Endothelial cell (in vitro differentiated cells): ENCODE measurements around the gene ANKRD36. TPM values are rescaled to one million over a fixed set of nuclear protein-coding genes. Genes with fewer than 3 reads are reported as not detected.
"Not testable (repeated sequence)": the region's sequence is repeated elsewhere in the genome, so short reads cannot be mapped to it uniquely, and the experiment has no call there.

Experiments used
- DNase-seq: peaks from one replicate; pipeline ENCODE4 v3.0.0; 2021; ENCODE audit warnings: low spot score
- H3K27ac Mint-ChIP-seq: one replicate; pipeline ENCODE4 v1.8.0; 2021; ENCODE audit warnings: mixed read lengths, inconsistent platforms; ENCODE audit not compliant: unreplicated experiment
- H3K27me3 Mint-ChIP-seq: one replicate; pipeline ENCODE4 v1.8.0; 2021; ENCODE audit warnings: mild to moderate bottlenecking, moderate library complexity, mixed read lengths, inconsistent platforms; ENCODE audit not compliant: unreplicated experiment
- H3K36me3 Mint-ChIP-seq: one replicate; pipeline ENCODE4 v1.8.0; 2021; ENCODE audit warnings: mild to moderate bottlenecking, low read depth, mixed read lengths, inconsistent platforms; ENCODE audit not compliant: unreplicated experiment
- H3K4me1 Mint-ChIP-seq: one replicate; pipeline ENCODE4 v1.8.0; 2021; ENCODE audit warnings: mild to moderate bottlenecking, mixed read lengths, inconsistent platforms; ENCODE audit not compliant: unreplicated experiment
- H3K4me3 Mint-ChIP-seq: one replicate; pipeline ENCODE4 v1.8.0; 2021; ENCODE audit warnings: mild to moderate bottlenecking, mixed read lengths, inconsistent platforms; ENCODE audit not compliant: unreplicated experiment
- H3K9me3 Mint-ChIP-seq: one replicate; pipeline ENCODE4 v1.8.0; 2021; ENCODE audit warnings: mixed read lengths, inconsistent platforms; ENCODE audit not compliant: unreplicated experiment
- total RNA-seq: library from RNA; stranded (reverse); fragmentation: NEBNext Ultra II Directional; extraction: Animal tissue kit (Norgen Biotek cat#: 25700); gene quantifications from one replicate; pipeline ENCODE4 v1.2.1, GENCODE V29; 2021; ENCODE audit not compliant: unreplicated experiment
- TF ChIP-seq, protein P1 (sequence below): fragments of 200-600 bp; sonication (generic); IDR thresholded peaks from one replicate; pipeline ENCODE4 v1.5.0; 2021; ENCODE audit warnings: antibody characterized with exemption; ENCODE audit not compliant: unreplicated experiment

Gene ANKRD36
- total RNA-seq, 1 donor from 2014 or later: 28.2 TPM

DNA sequence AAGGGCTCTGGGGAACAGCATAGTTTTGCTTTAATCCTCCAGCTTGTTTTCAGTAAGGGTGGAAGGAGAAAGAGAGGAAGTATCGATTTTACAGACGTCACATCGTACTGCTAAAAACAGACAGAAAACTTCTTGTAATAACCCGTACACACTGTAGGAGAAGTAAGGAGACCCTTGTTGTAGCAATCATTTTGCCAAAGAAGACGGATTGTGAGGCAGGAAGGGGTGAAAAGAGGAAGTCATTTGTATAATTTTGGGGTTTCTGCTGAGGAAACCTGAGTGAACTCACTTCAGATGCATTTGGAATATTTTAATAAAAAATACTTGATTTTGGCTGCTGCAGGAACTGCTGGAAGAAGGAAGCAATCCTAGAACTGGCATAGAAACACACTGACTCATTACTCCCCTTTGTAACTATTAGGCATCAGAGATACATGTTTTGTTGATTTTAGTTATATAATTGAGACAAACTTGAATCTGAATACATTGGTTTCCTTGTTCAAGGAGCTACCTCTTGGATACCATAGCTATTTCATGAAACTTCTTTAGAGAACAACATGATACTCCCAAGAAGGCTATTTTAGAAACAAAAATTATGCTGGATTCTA, 89.8 kb downstream of the ANKRD36 start:
- H3K4me1 Mint-ChIP-seq, H3K27ac Mint-ChIP-seq, DNase-seq, H3K27me3 Mint-ChIP-seq, H3K36me3 Mint-ChIP-seq, H3K9me3 Mint-ChIP-seq, H3K4me3 Mint-ChIP-seq: not testable (repeated sequence)

DNA sequence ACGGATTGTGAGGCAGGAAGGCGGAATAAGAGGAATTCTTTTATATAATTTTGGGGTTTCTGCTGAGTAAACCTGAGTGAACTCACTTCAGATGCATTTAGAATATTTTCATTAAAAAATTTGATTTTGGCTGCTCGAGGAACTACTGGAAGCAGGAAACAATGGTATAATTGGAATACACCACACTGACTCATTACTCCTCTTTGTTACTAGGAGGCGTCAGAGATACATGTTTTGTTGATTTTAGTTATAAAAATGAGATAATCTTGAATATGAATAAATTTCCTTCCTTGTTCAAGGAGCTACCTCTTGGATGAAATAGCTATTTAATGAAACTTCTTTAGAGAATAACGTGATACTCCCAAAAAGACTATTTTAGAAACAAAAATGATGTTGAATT, 97.4 kb downstream of the ANKRD36 start:
- H3K9me3 Mint-ChIP-seq: no peaks in the 10 kb centered on the region
- TF ChIP-seq, protein P1, sequence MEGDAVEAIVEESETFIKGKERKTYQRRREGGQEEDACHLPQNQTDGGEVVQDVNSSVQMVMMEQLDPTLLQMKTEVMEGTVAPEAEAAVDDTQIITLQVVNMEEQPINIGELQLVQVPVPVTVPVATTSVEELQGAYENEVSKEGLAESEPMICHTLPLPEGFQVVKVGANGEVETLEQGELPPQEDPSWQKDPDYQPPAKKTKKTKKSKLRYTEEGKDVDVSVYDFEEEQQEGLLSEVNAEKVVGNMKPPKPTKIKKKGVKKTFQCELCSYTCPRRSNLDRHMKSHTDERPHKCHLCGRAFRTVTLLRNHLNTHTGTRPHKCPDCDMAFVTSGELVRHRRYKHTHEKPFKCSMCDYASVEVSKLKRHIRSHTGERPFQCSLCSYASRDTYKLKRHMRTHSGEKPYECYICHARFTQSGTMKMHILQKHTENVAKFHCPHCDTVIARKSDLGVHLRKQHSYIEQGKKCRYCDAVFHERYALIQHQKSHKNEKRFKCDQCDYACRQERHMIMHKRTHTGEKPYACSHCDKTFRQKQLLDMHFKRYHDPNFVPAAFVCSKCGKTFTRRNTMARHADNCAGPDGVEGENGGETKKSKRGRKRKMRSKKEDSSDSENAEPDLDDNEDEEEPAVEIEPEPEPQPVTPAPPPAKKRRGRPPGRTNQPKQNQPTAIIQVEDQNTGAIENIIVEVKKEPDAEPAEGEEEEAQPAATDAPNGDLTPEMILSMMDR: no peak
- no peak for DNase-seq

DNA sequence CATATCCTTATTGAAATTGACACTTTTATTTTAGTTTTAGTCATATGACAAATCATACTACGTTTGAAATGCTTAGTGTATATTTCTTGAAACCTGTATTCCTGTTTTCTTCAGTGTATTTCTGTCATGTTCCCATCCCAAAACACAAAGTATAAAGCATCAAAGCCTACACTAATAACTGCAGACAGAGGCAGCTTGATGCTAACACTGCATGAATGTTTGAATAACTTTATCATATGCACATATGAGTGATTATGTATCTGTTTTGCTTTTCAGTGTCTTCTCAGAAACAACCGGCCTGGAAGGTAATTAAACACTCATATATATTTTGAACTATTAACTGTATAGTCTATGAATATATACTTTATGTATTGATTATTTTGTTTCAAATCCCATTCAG, 102.1 kb downstream of the ANKRD36 start:
- not testable (repeated sequence) for H3K4me3 Mint-ChIP-seq, H3K36me3 Mint-ChIP-seq, DNase-seq, H3K27ac Mint-ChIP-seq, H3K27me3 Mint-ChIP-seq, H3K9me3 Mint-ChIP-seq, H3K4me1 Mint-ChIP-seq

More for the DNA sequence above, 97.4 kb downstream of the ANKRD36 start:
- peaks cover 2% of the 10 kb centered on the region for H3K27me3 Mint-ChIP-seq
- no peak overlapping the region for H3K4me3 Mint-ChIP-seq
- peaks cover 5% of the 10 kb centered on the region for H3K36me3 Mint-ChIP-seq
- no peaks in the 10 kb centered on the region for H3K4me1 Mint-ChIP-seq
- no peak overlapping the region for H3K27ac Mint-ChIP-seq

DNA sequence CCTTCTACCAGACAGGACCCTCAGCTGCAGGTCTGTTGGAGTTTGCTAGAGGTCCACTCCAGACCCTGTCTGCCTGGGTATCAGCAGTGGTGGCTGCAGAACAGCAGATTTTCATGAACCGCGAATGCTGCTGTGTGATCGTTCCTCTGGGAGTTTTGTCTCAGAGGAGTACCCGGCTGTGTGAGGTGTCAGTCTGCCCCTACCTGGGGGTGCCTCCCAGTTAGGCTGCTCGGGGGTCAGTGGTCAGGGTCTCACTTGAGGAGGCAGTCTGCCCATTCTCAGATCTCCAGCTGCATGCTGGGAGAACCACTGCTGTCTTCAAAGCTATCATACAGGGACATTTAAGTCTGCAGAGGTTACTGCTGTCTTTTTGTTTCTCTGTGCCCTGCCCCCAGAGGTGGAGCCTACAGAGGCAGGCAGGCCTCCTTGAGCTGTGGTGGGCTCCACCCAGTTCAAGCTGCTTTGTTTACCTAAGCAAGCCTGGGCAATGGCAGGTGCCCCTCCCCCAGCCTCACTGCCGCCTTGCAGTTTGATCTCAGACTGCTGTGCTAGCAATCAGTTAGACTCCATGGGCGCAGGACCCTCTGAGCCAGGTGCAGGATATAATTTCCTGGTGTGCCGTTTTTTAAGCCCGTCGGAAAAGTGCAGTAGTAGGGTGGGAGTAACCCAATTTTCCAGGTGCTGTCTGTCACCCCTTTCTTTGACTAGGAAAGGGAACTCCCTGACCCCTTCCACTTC, 118.1 kb downstream of the ANKRD36 start:
- not testable (repeated sequence) for H3K27me3 Mint-ChIP-seq, H3K9me3 Mint-ChIP-seq, H3K4me1 Mint-ChIP-seq, H3K4me3 Mint-ChIP-seq, DNase-seq, H3K36me3 Mint-ChIP-seq, H3K27ac Mint-ChIP-seq

DNA sequence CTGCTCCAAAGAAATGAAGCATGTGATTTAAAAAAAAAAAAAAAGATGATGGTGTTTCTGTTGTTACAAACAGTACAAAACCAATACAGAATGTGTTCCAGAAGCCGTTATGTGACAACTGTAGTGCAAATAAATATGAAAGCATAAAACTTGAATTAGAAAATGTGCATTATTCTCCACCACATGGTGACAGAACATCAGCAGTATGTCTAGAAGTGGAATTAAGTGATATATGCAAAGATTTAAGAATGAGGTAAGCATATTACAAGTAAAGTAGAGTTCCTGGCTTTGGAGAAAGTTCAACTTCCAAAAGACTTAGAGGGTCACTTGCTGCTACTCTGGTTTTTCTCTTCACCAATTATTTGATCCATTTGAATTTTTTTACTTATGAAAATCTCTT, 120.0 kb downstream of the ANKRD36 start:
- H3K4me3 Mint-ChIP-seq, H3K27ac Mint-ChIP-seq, H3K36me3 Mint-ChIP-seq, H3K4me1 Mint-ChIP-seq, H3K9me3 Mint-ChIP-seq, H3K27me3 Mint-ChIP-seq, DNase-seq: not testable (repeated sequence)

DNA sequence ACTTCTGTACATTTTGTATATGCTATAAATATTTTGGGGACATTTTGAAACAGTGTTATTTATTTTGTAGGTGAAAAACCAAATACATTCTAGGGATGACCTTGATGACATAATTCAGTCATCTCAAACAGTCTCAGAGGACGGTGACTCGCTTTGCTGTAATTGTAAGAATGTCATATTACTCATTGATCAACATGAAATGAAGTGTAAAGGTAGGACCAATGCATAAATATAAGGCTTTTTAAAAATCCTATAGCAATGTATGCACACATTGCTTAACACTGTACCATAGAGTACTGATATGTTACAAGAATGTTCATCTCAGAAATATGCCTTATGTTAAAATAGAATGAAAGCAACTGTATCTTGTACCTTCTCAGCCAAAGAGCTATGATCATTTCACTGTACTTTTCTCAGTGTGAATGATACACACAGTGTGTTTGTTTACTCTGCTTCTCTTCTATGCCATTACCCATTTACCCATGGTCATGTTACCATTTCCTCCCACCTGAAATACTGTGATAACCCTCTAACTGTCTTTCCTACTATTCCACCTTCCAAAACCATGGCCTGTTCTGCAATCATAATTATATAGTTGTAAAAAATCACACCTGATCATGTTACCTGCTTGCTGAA, 120.8 kb downstream of the ANKRD36 start:
- DNase-seq, H3K27ac Mint-ChIP-seq, H3K4me3 Mint-ChIP-seq, H3K4me1 Mint-ChIP-seq, H3K27me3 Mint-ChIP-seq, H3K36me3 Mint-ChIP-seq, H3K9me3 Mint-ChIP-seq: not testable (repeated sequence)

DNA sequence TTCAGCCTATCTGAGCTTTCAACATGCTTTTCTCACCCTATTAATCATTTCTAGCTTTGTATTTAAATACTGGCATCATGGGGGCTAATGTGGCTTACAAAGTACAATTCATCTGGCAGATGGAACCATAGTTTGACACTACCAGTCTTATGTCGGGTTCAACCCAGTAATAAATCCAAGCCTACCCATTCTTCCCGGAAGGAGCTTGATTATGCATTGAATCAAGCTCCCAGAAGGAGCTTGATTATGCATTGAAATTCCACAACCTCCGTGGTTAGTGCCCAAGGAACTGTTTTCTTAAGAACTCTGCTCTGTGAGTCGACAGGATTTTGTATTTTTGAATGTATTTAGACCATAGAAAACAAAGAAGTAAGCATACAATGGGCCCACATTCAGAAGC, 148.2 kb downstream of the ANKRD36 start:
- not testable (repeated sequence) for H3K4me3 Mint-ChIP-seq, H3K4me1 Mint-ChIP-seq, DNase-seq, H3K27me3 Mint-ChIP-seq, H3K27ac Mint-ChIP-seq, H3K36me3 Mint-ChIP-seq, H3K9me3 Mint-ChIP-seq

DNA sequence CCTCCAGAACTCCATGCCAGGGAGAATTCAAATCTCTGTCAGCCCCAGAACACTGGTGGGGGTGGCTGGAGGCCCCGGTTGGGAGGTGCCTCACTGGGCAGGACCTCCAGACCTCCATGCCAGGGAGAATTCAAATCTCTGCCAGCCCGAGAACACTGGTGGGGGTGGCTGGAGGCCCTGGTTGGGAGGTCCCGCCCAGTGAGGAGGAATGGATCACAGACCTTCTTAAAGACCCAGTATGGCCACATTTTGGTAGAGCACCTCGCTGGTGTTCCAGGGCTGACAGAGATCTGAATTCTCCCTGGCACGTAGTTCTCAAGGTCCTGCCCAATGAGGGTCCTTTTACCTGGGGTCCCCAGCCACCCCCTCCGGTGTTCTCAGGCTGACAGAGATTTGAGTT, 153.5 kb downstream of the ANKRD36 start:
- not testable (repeated sequence) for H3K9me3 Mint-ChIP-seq, H3K27ac Mint-ChIP-seq, DNase-seq, H3K4me3 Mint-ChIP-seq, H3K27me3 Mint-ChIP-seq, H3K36me3 Mint-ChIP-seq, H3K4me1 Mint-ChIP-seq
